ENCODE results near the gene VPS13D.

GRCh38 chr1:12339811-12340543 is 110.1 kb downstream of the VPS13D start:
- TF ChIP-seq EZH2 (IDR thresholded peaks at IDR 0.05; ENCODE audit: borderline replicate concordance, low read length) (no peak), CTCF (conservative IDR thresholded peaks at IDR 0.05 in 1 of 2, IDR thresholded peaks at IDR 0.05 in 1 of 2; ENCODE audit: extremely low read depth in 1 of 2, insufficient read depth in 1 of 2, low read depth in 1 of 2, low read length in 2 of 2) (no peak)

Measured in mammary epithelial cell (primary cell).